GM12864 (cell line): ENCODE measurements around the gene TRIM39.

Experiments used
- DNase-seq: peaks from one replicate; pipeline ENCODE4 v3.0.0-alpha.2; 2011; ENCODE audit warnings: low read depth
- H3K4me3 ChIP-seq: 2 replicates; pipeline ENCODE4 v1.5.1; 2011; ENCODE audit warnings: mild to moderate bottlenecking, low read depth, low read length, control low read depth
- CTCF ChIP-seq: IDR thresholded peaks from 2 replicates; pipeline ENCODE4 v1.5.1; 2011; ENCODE audit warnings: low read depth, mild to moderate bottlenecking, moderate library complexity, low read length, control low read depth, inconsistent platforms; ENCODE audit errors: missing control alignments

Gene TRIM39

GRCh38 chr6:30350524-30350923 is 23.8 kb downstream of the TRIM39 start:
- no peak for TF ChIP-seq CTCF
- H3K4me3 ChIP-seq = no peak overlapping the region
- DNase-seq = no peak

GRCh38 chr6:30352550-30352949 is 25.8 kb downstream of the TRIM39 start:
- no peak overlapping the region for H3K4me3 ChIP-seq
- no peak for DNase-seq
- no peak for TF ChIP-seq CTCF

GRCh38 chr6:30355281-30355680 is 28.6 kb downstream of the TRIM39 start:
- H3K4me3 ChIP-seq = no peak overlapping the region
- DNase-seq = no peak
- TF ChIP-seq CTCF = no peak

- H3K4me3 ChIP-seq = no peak overlapping the region
- TF ChIP-seq CTCF = no peak
- no peak for DNase-seq
Observed at GRCh38 chr6:30356536-30356935, 29.8 kb downstream of the TRIM39 start.

GRCh38 chr6:30357678-30358540 is 31.2 kb downstream of the TRIM39 start:
- TF ChIP-seq CTCF = peak; percentile 73
- no peak for DNase-seq
- no peak overlapping the region for H3K4me3 ChIP-seq

GRCh38 chr6:30359276-30359675 is 32.5 kb downstream of the TRIM39 start:
- no peak for DNase-seq
- no peak for TF ChIP-seq CTCF
- H3K4me3 ChIP-seq = no peak overlapping the region

- TF ChIP-seq CTCF = no peak
- DNase-seq = no peak
- no peak overlapping the region for H3K4me3 ChIP-seq
Observed at GRCh38 chr6:30360139-30360538, 33.4 kb downstream of the TRIM39 start.
